ENCODE results near the gene TMEM63C.
A peak's percentile ranks its signal among the peaks of the same experiment; 100 is the strongest.

The TMEM63C gene, protein sequence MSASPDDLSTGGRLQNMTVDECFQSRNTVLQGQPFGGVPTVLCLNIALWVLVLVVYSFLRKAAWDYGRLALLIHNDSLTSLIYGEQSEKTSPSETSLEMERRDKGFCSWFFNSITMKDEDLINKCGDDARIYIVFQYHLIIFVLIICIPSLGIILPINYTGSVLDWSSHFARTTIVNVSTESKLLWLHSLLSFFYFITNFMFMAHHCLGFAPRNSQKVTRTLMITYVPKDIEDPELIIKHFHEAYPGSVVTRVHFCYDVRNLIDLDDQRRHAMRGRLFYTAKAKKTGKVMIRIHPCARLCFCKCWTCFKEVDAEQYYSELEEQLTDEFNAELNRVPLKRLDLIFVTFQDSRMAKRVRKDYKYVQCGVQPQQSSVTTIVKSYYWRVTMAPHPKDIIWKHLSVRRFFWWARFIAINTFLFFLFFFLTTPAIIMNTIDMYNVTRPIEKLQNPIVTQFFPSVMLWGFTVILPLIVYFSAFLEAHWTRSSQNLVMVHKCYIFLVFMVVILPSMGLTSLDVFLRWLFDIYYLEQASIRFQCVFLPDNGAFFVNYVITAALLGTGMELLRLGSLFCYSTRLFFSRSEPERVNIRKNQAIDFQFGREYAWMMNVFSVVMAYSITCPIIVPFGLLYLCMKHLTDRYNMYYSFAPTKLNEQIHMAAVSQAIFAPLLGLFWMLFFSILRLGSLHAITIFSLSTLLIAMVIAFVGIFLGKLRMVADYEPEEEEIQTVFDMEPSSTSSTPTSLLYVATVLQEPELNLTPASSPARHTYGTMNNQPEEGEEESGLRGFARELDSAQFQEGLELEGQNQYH

GRCh38 chr14:77181603-77182437 is at the start of gene TMEM63C:
Gene TMEM63C (plus strand): TSS chr14:77181798. CDS start chr14:77218814, 37,016 bp downstream.
- FAIRE-seq: peak; percentile 97

DNA sequence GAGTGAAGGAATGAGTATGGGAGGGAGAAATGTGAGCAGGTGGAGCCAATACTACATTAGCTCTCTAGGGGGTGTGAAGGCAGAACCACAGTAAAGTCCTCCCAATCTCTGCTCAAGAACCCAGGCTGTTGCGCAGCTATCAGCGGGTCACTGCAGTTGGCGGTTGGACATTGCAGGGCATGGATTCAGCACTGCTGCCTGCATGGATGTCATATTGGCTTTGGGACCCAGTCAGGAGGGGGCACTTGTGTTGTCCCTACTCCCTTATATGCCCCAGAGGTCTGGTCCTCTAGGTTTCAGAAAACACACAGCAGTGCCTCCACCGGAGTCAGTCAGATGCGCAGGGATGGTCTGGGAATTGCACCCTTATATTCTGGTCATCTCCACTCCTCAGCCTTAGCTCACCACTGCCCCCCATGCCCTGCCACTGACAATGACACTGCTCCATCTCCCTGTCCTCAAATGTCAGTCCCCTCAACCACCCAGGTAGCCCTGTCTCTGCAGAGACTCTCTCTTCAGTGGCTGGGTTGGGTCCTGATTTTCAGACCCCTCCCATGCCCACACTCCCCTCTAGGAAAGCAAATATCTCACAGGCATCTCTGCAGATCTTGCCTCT is 49.6 kb upstream of the TMEM63C start:
- FAIRE-seq: no peak

GRCh38 chr14:77133720-77134338 is 47.8 kb upstream of the TMEM63C start:
- no peak for FAIRE-seq

DNA sequence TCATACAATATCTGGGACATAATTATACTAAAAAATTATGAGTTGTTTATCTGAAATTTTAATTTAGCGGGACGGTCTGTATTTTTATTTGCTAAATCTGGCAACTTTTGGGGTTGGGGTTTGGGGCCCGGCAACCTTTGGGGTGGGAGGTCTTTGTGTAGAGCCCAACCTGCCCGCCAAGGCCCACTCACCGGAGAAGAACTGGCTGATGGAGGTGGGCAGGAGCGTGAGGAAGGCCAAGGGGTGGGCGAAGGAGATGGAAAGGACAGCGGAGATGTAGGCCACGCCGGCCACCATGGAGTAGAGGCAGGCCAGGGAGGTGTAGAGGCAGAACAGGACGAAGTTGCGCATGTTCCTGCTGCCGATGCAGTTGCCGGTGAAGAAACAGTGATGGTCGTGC is 42.6 kb upstream of the TMEM63C start:
- FAIRE-seq: no peak

GRCh38 chr14:77139540-77140358 is 41.8 kb upstream of the TMEM63C start:
- FAIRE-seq: no peak

- FAIRE-seq: no peak
Measured at GRCh38 chr14:77140359-77141213, 41.0 kb upstream of the TMEM63C start.

GRCh38 chr14:77141214-77142004 is 40.2 kb upstream of the TMEM63C start, which contains the start of gene ZDHHC22:
Gene ZDHHC22 (minus strand): TSS chr14:77141791. CDS start chr14:77139738, 2,053 bp downstream.
- no peak for FAIRE-seq

GRCh38 chr14:77142005-77142800 is 39.4 kb upstream of the TMEM63C start:
- FAIRE-seq: no peak

DNA sequence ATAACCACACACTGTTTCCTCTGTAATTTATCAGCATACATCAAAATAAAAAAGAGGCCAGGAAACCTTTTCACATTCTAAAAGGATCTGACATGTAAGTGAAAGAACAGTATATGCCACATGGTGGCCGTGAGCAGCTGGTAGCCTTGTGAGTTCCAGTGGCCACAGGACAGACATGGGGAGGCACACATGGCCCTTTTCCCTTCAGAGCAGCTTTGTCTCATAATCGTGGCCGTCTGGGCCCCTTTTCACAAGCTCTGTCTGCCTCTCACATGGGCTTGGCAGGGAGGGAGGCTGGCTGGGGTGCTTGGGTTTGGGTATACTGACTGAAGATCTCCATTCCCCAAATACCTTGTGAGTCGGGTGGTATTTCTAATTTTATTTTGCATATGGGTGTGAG is 38.5 kb upstream of the TMEM63C start:
- FAIRE-seq: no peak

DNA sequence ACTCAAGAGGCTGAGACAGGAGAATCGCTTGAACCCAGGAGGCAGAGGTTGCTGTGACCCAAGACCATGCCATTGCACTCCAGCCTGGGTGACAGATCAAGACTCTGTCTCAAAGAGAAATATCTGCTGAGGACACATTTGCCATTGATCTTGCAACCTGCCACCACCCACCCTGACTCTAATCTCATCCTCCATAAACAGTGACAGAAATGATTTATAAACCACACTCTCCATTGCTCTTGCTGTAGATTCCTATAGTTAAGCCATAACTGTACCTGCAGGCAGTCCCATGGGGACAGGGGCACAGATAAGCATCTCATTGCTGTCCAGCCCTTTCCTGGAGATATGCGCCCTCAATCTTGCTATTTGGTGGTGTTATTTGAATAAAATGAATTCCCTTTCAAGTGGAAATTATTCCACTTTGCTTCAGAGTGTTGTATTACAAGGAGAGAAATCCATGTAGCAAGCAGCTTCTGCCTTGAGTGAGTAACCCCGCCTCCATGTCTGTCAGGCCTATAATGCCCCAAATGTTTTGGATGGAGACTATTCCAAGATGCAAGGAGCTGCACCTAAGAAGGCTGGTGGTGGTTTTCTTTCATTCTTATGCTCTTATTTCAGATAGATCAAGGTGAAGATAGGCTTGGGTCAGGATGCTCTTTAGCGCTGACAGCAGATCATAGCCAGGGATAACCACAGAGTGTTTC is 37.0 kb upstream of the TMEM63C start:
- no peak for FAIRE-seq

- FAIRE-seq: no peak
Measured at GRCh38 chr14:77145975-77146740, 35.4 kb upstream of the TMEM63C start.

- FAIRE-seq: no peak
Measured at GRCh38 chr14:77148510-77149231, 32.9 kb upstream of the TMEM63C start.

DNA sequence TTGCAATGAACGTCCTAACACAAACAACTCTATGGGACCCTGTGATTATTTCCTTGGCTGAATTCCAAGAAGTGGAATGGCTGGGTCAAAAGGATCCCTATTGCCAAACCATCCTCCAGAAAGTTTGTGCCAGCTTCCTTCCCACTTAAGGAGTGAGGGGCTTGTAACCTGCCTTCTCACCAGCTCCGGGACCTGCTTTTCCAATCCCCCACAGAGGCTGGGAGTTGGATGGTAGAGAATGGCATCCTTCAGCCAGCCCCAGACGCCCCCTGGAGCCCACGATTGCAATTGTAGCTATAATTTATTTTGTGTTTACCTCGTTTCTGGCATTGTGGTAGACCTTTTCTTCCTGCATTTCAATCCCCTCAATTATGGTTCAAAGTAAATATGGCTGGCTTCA is 30.4 kb upstream of the TMEM63C start:
- no peak for FAIRE-seq

- peak; percentile 91 for FAIRE-seq
Measured at GRCh38 chr14:77151918-77152588, 29.5 kb upstream of the TMEM63C start.

DNA sequence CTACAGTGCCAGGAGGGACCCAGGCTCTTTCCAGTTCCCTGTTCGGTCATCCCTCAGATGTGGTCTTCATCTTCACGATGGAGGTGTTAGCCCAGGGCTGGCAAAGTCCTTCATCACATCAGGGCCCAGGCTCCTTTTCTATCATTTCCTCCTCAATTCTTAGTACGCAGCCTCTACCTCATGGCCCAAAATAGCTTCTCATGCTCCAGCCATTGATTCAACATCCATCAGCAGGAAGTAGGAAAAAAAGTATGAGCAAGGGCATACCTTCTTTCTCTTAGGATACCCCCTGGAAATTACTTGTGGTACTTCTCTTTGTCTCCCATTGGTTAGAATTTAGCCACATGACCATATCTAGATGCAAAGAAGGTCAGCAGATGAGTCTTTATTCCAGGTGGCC is 27.8 kb upstream of the TMEM63C start:
- no peak for FAIRE-seq

- FAIRE-seq: no peak
Measured at GRCh38 chr14:77154421-77154820, 27.2 kb upstream of the TMEM63C start.

Measured in G401.6 (cell line).